AG08396 (cell line): ENCODE measurements around the gene RNF26.
"Not testable (repeated sequence)": the region's sequence is repeated elsewhere in the genome, so short reads cannot be mapped to it uniquely, and the experiment has no call there.

Experiments used
- DNase-seq: peaks from one replicate; pipeline ENCODE4 v3.0.0; 2012; ENCODE audit warnings: low spot score, mixed read lengths

RNF26 gene

GRCh38 chr11:119371778-119372182, 37.5 kb downstream of the RNF26 start:
- DNase-seq = no peak

GRCh38 chr11:119372260-119373058, 38.1 kb downstream of the RNF26 start:
- DNase-seq = no peak

DNA sequence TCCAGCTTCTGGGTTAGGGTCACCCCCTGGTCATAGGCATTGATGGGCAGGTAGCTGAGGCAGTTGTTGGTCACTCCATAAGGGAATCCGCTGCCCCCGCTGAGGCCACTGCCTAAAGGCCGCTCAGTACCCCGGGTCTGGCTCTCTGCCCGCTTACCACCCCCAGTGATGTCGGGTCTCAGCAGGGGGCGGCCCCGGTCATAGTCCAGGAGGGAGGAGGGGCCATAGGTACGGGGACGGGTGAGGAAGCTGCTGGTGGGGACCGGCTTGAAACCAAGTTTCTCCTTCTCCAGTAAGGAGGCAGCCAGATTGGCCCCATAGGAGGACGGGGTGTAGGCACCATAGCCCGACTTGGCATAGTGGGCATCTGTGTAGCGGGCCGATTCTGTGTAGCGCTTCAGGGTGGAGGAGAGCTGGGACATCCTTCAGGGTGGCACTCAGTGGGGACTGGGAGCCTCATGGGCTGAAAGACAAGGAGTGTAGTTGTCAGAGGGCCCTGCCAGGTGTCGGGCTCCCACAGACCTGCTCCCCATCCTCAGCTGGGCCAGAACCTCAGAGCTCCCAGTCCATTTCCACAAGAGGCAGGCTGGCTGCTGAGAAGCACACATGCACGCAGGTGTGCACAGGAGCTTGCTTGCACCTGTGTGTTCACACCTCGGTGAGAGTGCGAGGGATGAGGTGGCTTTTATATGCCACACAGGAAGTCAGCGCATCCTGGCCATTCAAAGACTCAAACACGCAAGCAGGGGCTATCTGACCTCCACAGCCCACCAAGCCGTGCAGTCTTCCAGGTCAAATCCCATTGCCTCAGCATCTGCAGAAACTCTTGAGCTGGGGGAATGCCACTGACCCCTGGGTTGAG, 39.0 kb downstream of the RNF26 start:
- DNase-seq = no peak

DNA sequence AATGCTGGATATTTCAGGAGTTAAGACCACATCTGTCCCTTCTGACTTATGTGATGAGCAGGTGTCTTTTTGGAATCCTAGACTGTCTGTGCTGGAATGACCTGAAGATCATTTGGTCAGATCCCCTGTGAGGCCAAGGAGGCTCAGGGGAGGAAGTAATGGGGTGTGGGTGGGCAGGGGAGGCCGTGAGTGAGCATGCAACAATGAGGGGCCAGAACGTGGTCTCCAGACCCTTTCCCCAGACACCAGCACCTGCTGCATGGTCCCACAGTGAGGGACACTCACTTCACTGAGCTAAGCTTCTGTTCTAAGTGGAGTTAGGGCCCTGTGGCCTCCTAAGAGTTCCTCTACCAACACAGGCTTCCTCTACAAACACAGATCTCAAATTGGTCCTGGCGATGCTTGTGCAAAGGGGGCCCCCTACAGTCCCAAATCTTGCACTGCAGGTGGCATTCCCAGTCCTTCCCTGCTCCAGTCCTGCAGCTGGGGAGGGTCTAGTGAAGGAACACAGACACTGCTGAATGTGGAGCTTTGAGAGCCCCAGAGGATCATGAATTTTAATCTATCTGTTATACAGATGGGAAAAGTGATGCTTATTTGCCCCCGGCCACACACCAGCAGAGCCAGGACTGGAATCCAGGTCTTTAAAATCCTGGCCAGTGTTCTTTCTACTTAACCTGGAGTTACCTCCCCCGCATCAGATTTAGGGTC, 39.7 kb downstream of the RNF26 start:
- peak; percentile 74 for DNase-seq

DNA sequence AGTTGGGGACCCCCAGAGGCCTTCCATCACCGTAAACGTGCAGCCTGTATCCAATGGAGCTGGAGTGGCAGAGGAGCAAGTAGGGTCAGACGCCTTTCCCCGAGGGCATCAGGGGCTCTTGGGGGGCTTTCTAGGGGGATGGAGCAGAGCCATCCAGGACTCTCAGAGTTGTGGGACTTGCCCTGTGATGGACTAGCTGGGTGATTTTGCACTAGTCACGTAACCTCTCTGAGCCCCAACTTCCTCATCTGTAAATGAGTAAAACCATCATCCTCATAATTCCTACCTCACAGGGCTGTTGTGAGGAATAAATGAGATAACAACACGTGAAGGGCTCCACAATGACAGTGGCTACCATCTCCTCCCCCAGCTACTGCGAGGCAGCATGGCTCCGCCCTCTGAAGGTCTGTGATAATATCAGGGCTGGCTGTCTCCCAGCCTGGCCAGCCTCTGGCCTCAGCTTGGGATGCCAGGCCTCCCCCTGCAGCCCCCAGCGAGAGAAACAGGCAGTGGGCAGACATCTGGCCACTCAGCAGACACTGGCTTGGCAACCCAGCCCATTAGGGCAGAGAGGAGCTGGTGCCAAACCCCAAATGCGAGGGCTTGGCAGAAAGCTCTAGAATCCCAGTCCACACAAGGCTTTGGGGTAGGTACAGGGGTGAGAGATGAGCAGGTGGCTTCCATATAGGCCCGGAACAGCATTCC, 40.5 kb downstream of the RNF26 start:
- no peak for DNase-seq

DNA sequence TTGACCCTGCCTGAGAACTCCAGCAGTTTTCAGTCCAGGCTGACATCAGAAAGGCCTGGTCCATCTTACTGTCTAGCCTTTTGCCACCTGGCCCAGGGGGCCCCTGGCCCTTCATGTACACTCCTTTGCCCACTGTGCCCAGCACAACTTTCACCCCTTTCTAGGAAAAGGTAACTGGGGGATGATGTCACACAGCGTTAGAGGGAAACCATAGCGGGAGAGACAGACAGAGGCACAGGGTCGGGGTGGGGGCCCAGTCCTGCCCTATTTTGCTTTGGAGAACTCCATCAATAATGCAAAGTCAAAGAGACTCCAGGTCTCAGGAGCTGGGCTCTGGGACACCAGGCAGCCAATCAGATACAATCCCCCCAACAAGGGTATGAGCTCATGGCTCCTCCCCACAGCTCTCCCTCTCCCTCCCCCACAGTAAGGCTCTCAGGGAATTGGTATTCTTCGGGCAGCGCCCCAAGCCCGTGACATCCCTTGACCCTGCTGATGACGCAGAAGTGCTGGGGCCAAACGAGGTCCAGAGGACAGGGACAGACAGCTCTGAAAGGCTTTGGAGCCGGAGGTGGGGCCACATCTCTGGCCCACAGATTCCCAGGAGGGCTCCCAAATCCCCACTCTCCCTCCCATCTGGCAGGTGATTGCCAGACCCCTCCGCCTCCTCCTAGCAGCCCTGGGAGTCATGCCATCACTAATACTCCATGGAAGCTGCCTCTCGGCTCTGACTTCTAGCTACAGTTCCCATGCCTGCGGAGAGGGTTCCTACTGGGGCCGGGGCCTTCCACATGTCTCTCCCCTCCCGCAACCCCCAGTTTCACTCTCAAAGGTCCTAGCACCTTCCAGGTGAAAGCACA, 41.2 kb downstream of the RNF26 start:
- DNase-seq = peak; percentile 76

GRCh38 chr11:119376197-119376847, 42.0 kb downstream of the RNF26 start:
- DNase-seq = no peak

- DNase-seq = peak; percentile 1
Measured at GRCh38 chr11:119377112-119377901, 43.0 kb downstream of the RNF26 start.

DNA sequence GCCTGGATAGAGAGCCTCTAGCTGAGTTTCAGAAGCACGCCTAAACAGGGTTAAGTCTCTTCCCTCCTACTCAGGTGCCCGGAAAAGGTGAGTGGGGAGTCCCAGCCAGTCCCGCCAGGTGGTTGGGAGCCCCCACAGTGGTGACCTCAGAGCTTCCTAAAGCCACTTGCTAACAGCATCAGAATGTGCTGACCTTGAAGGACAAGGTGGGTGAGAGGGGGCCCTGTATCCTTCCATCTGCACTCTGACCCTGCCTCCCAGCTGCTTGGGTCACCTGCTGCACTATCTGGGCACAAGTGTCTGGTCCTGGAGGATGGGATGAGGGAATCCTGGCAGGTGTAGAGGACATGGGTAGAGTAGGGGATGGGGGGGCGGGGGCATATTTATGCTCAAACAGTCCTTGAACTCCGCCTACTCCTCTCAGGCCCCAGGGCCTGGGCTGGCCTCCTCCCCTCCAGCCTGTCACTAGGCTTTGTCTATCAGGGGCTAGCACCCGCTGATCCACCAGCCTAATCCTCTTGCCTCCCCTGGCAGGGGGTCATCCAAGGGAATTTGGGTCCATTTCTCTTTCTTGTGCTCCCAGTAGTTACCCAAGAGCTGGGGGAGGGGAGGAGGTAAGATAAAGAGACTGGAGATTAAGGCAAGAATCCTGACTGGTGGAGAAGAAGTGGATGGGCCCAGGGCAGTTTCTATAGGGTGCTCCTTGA, 43.8 kb downstream of the RNF26 start:
- peak; percentile 0 for DNase-seq

GRCh38 chr11:119378851-119379465, 44.6 kb downstream of the RNF26 start:
- DNase-seq = peak; percentile 2

- DNase-seq = peak; percentile 4
Measured at GRCh38 chr11:119380160-119380826, 46.0 kb downstream of the RNF26 start.

DNA sequence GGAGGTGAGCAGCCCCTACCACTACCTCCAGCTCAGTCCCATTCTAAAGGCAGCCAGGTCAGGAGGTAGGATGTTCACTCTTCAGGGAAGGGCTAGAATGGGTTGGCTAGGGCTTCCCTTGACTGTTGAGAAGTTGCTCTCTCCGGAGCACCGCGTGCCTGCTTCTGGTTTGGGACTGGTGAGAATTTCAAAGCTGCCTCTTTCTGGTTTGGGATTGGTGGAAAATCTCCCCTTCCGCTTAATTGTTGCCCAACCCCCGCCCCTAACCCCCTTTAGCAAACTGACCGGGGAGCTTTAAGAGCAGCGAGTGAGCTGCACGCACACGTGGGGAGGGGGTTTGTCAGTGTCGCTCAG, 46.5 kb downstream of the RNF26 start:
- peak; percentile 8 for DNase-seq

GRCh38 chr11:119381181-119381988, 47.1 kb downstream of the RNF26 start, which contains the start of gene USP2:
Gene USP2 (minus strand): TSS chr11:119381690. CDS start chr11:119373480, 8,210 bp downstream.
- DNase-seq = peak; percentile 96

- peak; percentile 4 for DNase-seq
Measured at GRCh38 chr11:119382101-119382500, 47.8 kb downstream of the RNF26 start.

GRCh38 chr11:119382513-119382912, 48.2 kb downstream of the RNF26 start:
- not testable (repeated sequence) for DNase-seq

DNA sequence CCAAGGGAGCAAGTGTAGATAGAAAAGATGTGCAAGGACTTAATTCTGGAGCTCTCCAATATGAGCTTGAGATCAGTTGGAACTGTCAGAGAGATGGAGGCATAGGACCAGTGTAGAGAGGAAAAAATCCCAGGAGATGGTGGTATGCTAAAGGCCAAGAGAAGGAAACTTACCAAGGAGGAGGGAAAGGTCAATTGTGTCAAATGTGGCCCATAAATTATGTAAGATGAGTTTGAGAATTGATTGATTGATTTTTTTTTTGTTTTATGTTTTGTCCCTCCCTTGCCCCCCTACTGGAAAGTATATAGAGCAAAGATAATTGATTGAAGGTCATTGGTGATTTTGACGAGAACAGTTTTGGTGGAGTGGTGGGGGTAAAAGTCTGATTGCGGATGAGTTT, 50.0 kb downstream of the RNF26 start:
- DNase-seq = peak; percentile 2
